CD4-positive, alpha-beta T cell treated with Interleukin-15 for 1 hour (primary cell): ENCODE data around the gene TTC39C.

Source experiments
- DNase-seq: peaks from one replicate; pipeline ENCODE4 v3.0.0-alpha.2; 2020

The TTC39C gene

GRCh38 chr18:23992089-23992940, 22.2 kb upstream of the TTC39C start:
- peak; percentile 66 for DNase-seq

- no peak for DNase-seq
These were observed 21.6 kb upstream of the TTC39C start for GRCh38 chr18:23992941-23993280.

GRCh38 chr18:23994361-23994902, 20.1 kb upstream of the TTC39C start:
- peak; percentile 44 for DNase-seq

GRCh38 chr18:23995180-23995579, 19.4 kb upstream of the TTC39C start:
- DNase-seq: no peak

GRCh38 chr18:23998018-23998417, 16.5 kb upstream of the TTC39C start:
- no peak for DNase-seq

GRCh38 chr18:23998820-23999219, 15.7 kb upstream of the TTC39C start:
- no peak for DNase-seq

- no peak for DNase-seq
These were observed 13.7 kb upstream of the TTC39C start for GRCh38 chr18:24000613-24001490.

GRCh38 chr18:24002479-24002878, 12.1 kb upstream of the TTC39C start:
- no peak for DNase-seq

- DNase-seq: no peak
These were observed 11.3 kb upstream of the TTC39C start for GRCh38 chr18:24003288-24003687.

GRCh38 chr18:24003903-24004640, 10.5 kb upstream of the TTC39C start:
- DNase-seq: no peak

GRCh38 chr18:24006712-24007313, 7.7 kb upstream of the TTC39C start:
- no peak for DNase-seq

GRCh38 chr18:24009246-24009645, 5.3 kb upstream of the TTC39C start:
- no peak for DNase-seq

- peak; percentile 43 for DNase-seq
These were observed 4.8 kb upstream of the TTC39C start for GRCh38 chr18:24009651-24010333.

GRCh38 chr18:24010673-24011072, 3.9 kb upstream of the TTC39C start:
- no peak for DNase-seq

- no peak for DNase-seq
These were observed 3.2 kb upstream of the TTC39C start for GRCh38 chr18:24011123-24011917.

- no peak for DNase-seq
These were observed 1.5 kb upstream of the TTC39C start for GRCh38 chr18:24013051-24013450.

GRCh38 chr18:24014986-24015638, 558 bp downstream of the TTC39C start:
- DNase-seq: no peak

- DNase-seq: no peak
These were observed 1.4 kb downstream of the TTC39C start for GRCh38 chr18:24015639-24016631.

GRCh38 chr18:24016643-24017042, 2.1 kb downstream of the TTC39C start:
- DNase-seq: no peak
